Measurements from ENCODE around the gene THEMIS.

THEMIS gene

GRCh38 chr6:127834136-127834535 is 66.7 kb downstream of the THEMIS start:
- no peaks in the 10 kb centered on the region for H3K36me3 ChIP-seq (ENCODE audit: low read depth)
- H3K27me3 ChIP-seq (ENCODE audit: insufficient read depth, poor library complexity, severe bottlenecking): no peaks in the 10 kb centered on the region

GRCh38 chr6:127833336-127833735 is 67.5 kb downstream of the THEMIS start:
- H3K4me1 ChIP-seq (ENCODE audit: insufficient read depth, poor library complexity, severe bottlenecking): no peaks in the 10 kb centered on the region
- no peak for TF ChIP-seq CTCF (IDR thresholded peaks at IDR 0.05; ENCODE audit: poor library complexity, severe bottlenecking)
- ATAC-seq (ENCODE audit: low read depth) (no peak), DNase-seq (ENCODE audit: low spot score) (no peak)
- H3K27ac ChIP-seq (ENCODE audit: poor library complexity, severe bottlenecking): no peak overlapping the region
- no peak overlapping the region for H3K4me3 ChIP-seq (ENCODE audit: severe bottlenecking)
- no peaks in the 10 kb centered on the region for H3K9me3 ChIP-seq (ENCODE audit: severe bottlenecking)
- H3K36me3 ChIP-seq (ENCODE audit: low read depth): no peaks in the 10 kb centered on the region
- no peaks in the 10 kb centered on the region for H3K27me3 ChIP-seq (ENCODE audit: insufficient read depth, poor library complexity, severe bottlenecking)

More at GRCh38 chr6:127834136-127834535, 66.7 kb downstream of the THEMIS start:
- no peaks in the 10 kb centered on the region for H3K9me3 ChIP-seq (ENCODE audit: severe bottlenecking)
- no peak for TF ChIP-seq CTCF (IDR thresholded peaks at IDR 0.05; ENCODE audit: poor library complexity, severe bottlenecking)
- no peak overlapping the region for H3K27ac ChIP-seq (ENCODE audit: poor library complexity, severe bottlenecking)
- no peaks in the 10 kb centered on the region for H3K4me1 ChIP-seq (ENCODE audit: insufficient read depth, poor library complexity, severe bottlenecking)
- no peak for DNase-seq (ENCODE audit: low spot score)
- no peak for ATAC-seq (ENCODE audit: low read depth)
- H3K4me3 ChIP-seq (ENCODE audit: severe bottlenecking): no peak overlapping the region

GRCh38 chr6:127832381-127832780 is 68.5 kb downstream of the THEMIS start:
- no peak for DNase-seq (ENCODE audit: low spot score)
- no peak overlapping the region for H3K27ac ChIP-seq (ENCODE audit: poor library complexity, severe bottlenecking)
- no peaks in the 10 kb centered on the region for H3K27me3 ChIP-seq (ENCODE audit: insufficient read depth, poor library complexity, severe bottlenecking)
- H3K36me3 ChIP-seq (ENCODE audit: low read depth): no peaks in the 10 kb centered on the region
- H3K9me3 ChIP-seq (ENCODE audit: severe bottlenecking): no peaks in the 10 kb centered on the region
- no peak for TF ChIP-seq CTCF (IDR thresholded peaks at IDR 0.05; ENCODE audit: poor library complexity, severe bottlenecking)
- no peaks in the 10 kb centered on the region for H3K4me1 ChIP-seq (ENCODE audit: insufficient read depth, poor library complexity, severe bottlenecking)
- no peak overlapping the region for H3K4me3 ChIP-seq (ENCODE audit: severe bottlenecking)
- ATAC-seq (ENCODE audit: low read depth): no peak

GRCh38 chr6:127824061-127824460 is 76.8 kb downstream of the THEMIS start:
- Histone ChIP-seq H3K27ac (ENCODE audit: poor library complexity, severe bottlenecking) (no peak overlapping the region), H3K9me3 (ENCODE audit: severe bottlenecking) (no peaks in the 10 kb centered on the region), H3K36me3 (ENCODE audit: low read depth) (no peaks in the 10 kb centered on the region), H3K27me3 (ENCODE audit: insufficient read depth, poor library complexity, severe bottlenecking) (peaks cover 11% of the 10 kb centered on the region), H3K4me1 (ENCODE audit: insufficient read depth, poor library complexity, severe bottlenecking) (no peaks in the 10 kb centered on the region), H3K4me3 (ENCODE audit: severe bottlenecking) (no peak overlapping the region)
- DNase-seq (ENCODE audit: low spot score) (no peak), ATAC-seq (ENCODE audit: low read depth) (no peak)
- no peak for TF ChIP-seq CTCF (IDR thresholded peaks at IDR 0.05; ENCODE audit: poor library complexity, severe bottlenecking)

- ATAC-seq (ENCODE audit: low read depth): no peak
- no peak overlapping the region for H3K27ac ChIP-seq (ENCODE audit: poor library complexity, severe bottlenecking)
- peaks cover 17% of the 10 kb centered on the region for H3K27me3 ChIP-seq (ENCODE audit: insufficient read depth, poor library complexity, severe bottlenecking)
- H3K4me3 ChIP-seq (ENCODE audit: severe bottlenecking): no peak overlapping the region
- no peaks in the 10 kb centered on the region for H3K9me3 ChIP-seq (ENCODE audit: severe bottlenecking)
- DNase-seq (ENCODE audit: low spot score): no peak
- H3K36me3 ChIP-seq (ENCODE audit: low read depth): no peaks in the 10 kb centered on the region
- H3K4me1 ChIP-seq (ENCODE audit: insufficient read depth, poor library complexity, severe bottlenecking): no peaks in the 10 kb centered on the region
- no peak for TF ChIP-seq CTCF (IDR thresholded peaks at IDR 0.05; ENCODE audit: poor library complexity, severe bottlenecking)
These were observed 79.4 kb downstream of the THEMIS start for GRCh38 chr6:127821431-127821830.
